Suprapubic skin (tissue), 4 donors: ENCODE results near the gene ERCC6.

ENCODE experiments used
- CTCF ChIP-seq, 2 donors: fragments of 200-600 bp in 1 of 2; fragments of 450-650 bp in 1 of 2; sonication (generic) in 1 of 2; IDR thresholded peaks; one replicate each; pipeline ENCODE4 v1.5.1; 2016 to 2019; ENCODE audit warnings: antibody characterized with exemption in 2 of 2, mild to moderate bottlenecking in 1 of 2, moderate library complexity in 1 of 2
- POLR2A ChIP-seq, 2 donors: fragments of 450-650 bp; IDR thresholded peaks; one replicate each; pipeline ENCODE4 v1.6.1; 2017; ENCODE audit warnings: antibody characterized with exemption in 2 of 2, mild to moderate bottlenecking in 2 of 2, moderate library complexity in 2 of 2
- POLR2AphosphoS5 ChIP-seq, 3 donors: sonication (generic); formaldehyde crosslinking; IDR thresholded peaks; one replicate each; pipeline ENCODE4 v1.6.1; 2017; ENCODE audit warnings: antibody characterized with exemption in 3 of 3

GRCh38 chr10:49541762-49542161 lies 2.8 kb upstream of the ERCC6 start:
- TF ChIP-seq CTCF (IDR thresholded peaks at IDR 0.05): no peak
- TF ChIP-seq POLR2A (IDR thresholded peaks at IDR 0.05): no peak
- no peak for TF ChIP-seq POLR2AphosphoS5 (IDR thresholded peaks at IDR 0.05)
